ENCODE measurements around the gene NDUFB10.

GRCh38 chr16:1930338-1930720, 29.0 kb upstream of the NDUFB10 start:
- TF ChIP-seq EZH2phosphoT487 (IDR thresholded peaks at IDR 0.05; ENCODE audit: borderline replicate concordance, low read length), result no peak
- no peak for TF ChIP-seq CTCF (IDR thresholded peaks at IDR 0.05; ENCODE audit: low read depth, low read length, poor library complexity, severe bottlenecking)
